ENCODE results near the gene RMI1. TPM values are rescaled to one million over a fixed set of nuclear protein-coding genes. Genes with fewer than 3 reads are reported as not detected.
A peak's percentile ranks its signal among the peaks of the same experiment; 100 is the strongest.

Gene RMI1
- total RNA-seq, 1 donor from 2014 or later = 6.3 TPM

GRCh38 chr9:83935276-83935935 is 45.2 kb upstream of the RMI1 start:
- Mint-ChIP-seq H3K4me1 (ENCODE audit: low read depth, unreplicated experiment) (peaks cover 20% of the 10 kb centered on the region), H3K27me3 (ENCODE audit: low read depth, unreplicated experiment) (no peaks in the 10 kb centered on the region), H3K36me3 (ENCODE audit: low read depth, unreplicated experiment) (no peaks in the 10 kb centered on the region), H3K9me3 (ENCODE audit: unreplicated experiment) (no peaks in the 10 kb centered on the region), H3K4me3 (ENCODE audit: unreplicated experiment) (no peak overlapping the region), H3K27ac (ENCODE audit: unreplicated experiment) (peak overlapping the region; percentile 75)
- Histone ChIP-seq H3K36me3 (ENCODE audit: insufficient read depth, low read length) (no peaks in the 10 kb centered on the region), H3K4me2 (ENCODE audit: low read length) (peak overlapping the region; percentile 53), H2AFZ (ENCODE audit: low read depth, low read length) (no peak overlapping the region), H3K27me3 (ENCODE audit: insufficient read depth, low read length) (no peaks in the 10 kb centered on the region), H3K9ac (ENCODE audit: low read length) (no peak overlapping the region), H3K79me2 (ENCODE audit: insufficient read depth, low read length) (no peaks in the 10 kb centered on the region), H3K27ac (ENCODE audit: low read depth, low read length) (no peak overlapping the region), H3K4me3 (ENCODE audit: insufficient read depth, low read depth, low read length) (peak overlapping the region; percentile 11), H3K9me3 (ENCODE audit: insufficient read depth, low read depth, low read length) (no peaks in the 10 kb centered on the region), H3K4me1 (ENCODE audit: insufficient read depth, low read length) (peaks cover 16% of the 10 kb centered on the region), H4K20me1 (ENCODE audit: insufficient read depth, low read length) (no peaks in the 10 kb centered on the region)
- DNase-seq (ENCODE audit: low read depth) = peak; percentile 88
- no peak for TF ChIP-seq CTCF (IDR thresholded peaks at IDR 0.05; ENCODE audit: insufficient read depth, low read depth, low read length)
- no peak for TF ChIP-seq EZH2 (IDR thresholded peaks at IDR 0.05; ENCODE audit: insufficient read depth, low read length)
- peak; percentile 66 for FAIRE-seq

GRCh38 chr9:83936523-83936922 is 44.1 kb upstream of the RMI1 start:
- Histone ChIP-seq H2AFZ (ENCODE audit: low read depth, low read length) (no peak overlapping the region), H3K9ac (ENCODE audit: low read length) (no peak overlapping the region), H3K27me3 (ENCODE audit: insufficient read depth, low read length) (no peaks in the 10 kb centered on the region), H3K9me3 (ENCODE audit: insufficient read depth, low read depth, low read length) (no peaks in the 10 kb centered on the region), H3K36me3 (ENCODE audit: insufficient read depth, low read length) (no peaks in the 10 kb centered on the region), H3K4me3 (ENCODE audit: insufficient read depth, low read depth, low read length) (no peak overlapping the region), H3K79me2 (ENCODE audit: insufficient read depth, low read length) (no peaks in the 10 kb centered on the region), H3K4me1 (ENCODE audit: insufficient read depth, low read length) (peaks cover 16% of the 10 kb centered on the region), H3K27ac (ENCODE audit: low read depth, low read length) (no peak overlapping the region), H4K20me1 (ENCODE audit: insufficient read depth, low read length) (no peaks in the 10 kb centered on the region), H3K4me2 (ENCODE audit: low read length) (no peak overlapping the region)
- no peak overlapping the region for H3K27ac Mint-ChIP-seq (ENCODE audit: unreplicated experiment)
- FAIRE-seq = no peak
- no peak for DNase-seq (ENCODE audit: low read depth)
- H3K27me3 Mint-ChIP-seq (ENCODE audit: low read depth, unreplicated experiment) = no peaks in the 10 kb centered on the region
- H3K4me3 Mint-ChIP-seq (ENCODE audit: unreplicated experiment) = no peak overlapping the region
- no peaks in the 10 kb centered on the region for H3K36me3 Mint-ChIP-seq (ENCODE audit: low read depth, unreplicated experiment)
- TF ChIP-seq CTCF (IDR thresholded peaks at IDR 0.05; ENCODE audit: insufficient read depth, low read depth, low read length) = no peak
- no peak for TF ChIP-seq EZH2 (IDR thresholded peaks at IDR 0.05; ENCODE audit: insufficient read depth, low read length)
- H3K4me1 Mint-ChIP-seq (ENCODE audit: low read depth, unreplicated experiment) = peaks cover 20% of the 10 kb centered on the region
- no peaks in the 10 kb centered on the region for H3K9me3 Mint-ChIP-seq (ENCODE audit: unreplicated experiment)

GRCh38 chr9:83937861-83938455 is 42.6 kb upstream of the RMI1 start:
- Histone ChIP-seq H3K9ac (ENCODE audit: low read length) (no peak overlapping the region), H3K9me3 (ENCODE audit: insufficient read depth, low read depth, low read length) (no peaks in the 10 kb centered on the region), H3K36me3 (ENCODE audit: insufficient read depth, low read length) (no peaks in the 10 kb centered on the region), H3K4me3 (ENCODE audit: insufficient read depth, low read depth, low read length) (no peak overlapping the region), H3K4me1 (ENCODE audit: insufficient read depth, low read length) (peaks cover 16% of the 10 kb centered on the region), H4K20me1 (ENCODE audit: insufficient read depth, low read length) (no peaks in the 10 kb centered on the region), H3K27me3 (ENCODE audit: insufficient read depth, low read length) (no peaks in the 10 kb centered on the region), H3K79me2 (ENCODE audit: insufficient read depth, low read length) (no peaks in the 10 kb centered on the region), H3K27ac (ENCODE audit: low read depth, low read length) (no peak overlapping the region), H2AFZ (ENCODE audit: low read depth, low read length) (no peak overlapping the region), H3K4me2 (ENCODE audit: low read length) (no peak overlapping the region)
- no peak overlapping the region for H3K4me3 Mint-ChIP-seq (ENCODE audit: unreplicated experiment)
- no peak for TF ChIP-seq EZH2 (IDR thresholded peaks at IDR 0.05; ENCODE audit: insufficient read depth, low read length)
- peak; percentile 62 for TF ChIP-seq CTCF (IDR thresholded peaks at IDR 0.05; ENCODE audit: insufficient read depth, low read depth, low read length)
- H3K27ac Mint-ChIP-seq (ENCODE audit: unreplicated experiment) = no peak overlapping the region
- H3K4me1 Mint-ChIP-seq (ENCODE audit: low read depth, unreplicated experiment) = peaks cover 20% of the 10 kb centered on the region
- FAIRE-seq (no peak), DNase-seq (ENCODE audit: low read depth) (peak; percentile 36)
- no peaks in the 10 kb centered on the region for H3K27me3 Mint-ChIP-seq (ENCODE audit: low read depth, unreplicated experiment)
- H3K36me3 Mint-ChIP-seq (ENCODE audit: low read depth, unreplicated experiment) = no peaks in the 10 kb centered on the region
- no peaks in the 10 kb centered on the region for H3K9me3 Mint-ChIP-seq (ENCODE audit: unreplicated experiment)

Measured in astrocyte (in vitro differentiated cells and primary cell).